Fibroblast of lung (primary cell): ENCODE results near the gene TP73.

Source experiments
- CTCF ChIP-seq, 2 donors: IDR thresholded peaks in 1 of 2; conservative IDR thresholded peaks in 1 of 2; 1 replicate in 1 of 2; 2 replicates in 1 of 2; pipeline ENCODE4 v1.5.1; 2011 to 2012; ENCODE audit warnings: low read length in 2 of 2, control low read depth in 1 of 2, inconsistent platforms in 1 of 2, low read depth in 1 of 2, mild to moderate bottlenecking in 1 of 2
- EZH2 ChIP-seq: IDR thresholded peaks from 2 replicates; pipeline ENCODE4 v1.5.1; 2012; ENCODE audit warnings: low read length, control low read depth, mild to moderate bottlenecking; ENCODE audit errors: missing control alignments

- TF ChIP-seq CTCF (conservative IDR thresholded peaks at IDR 0.05 in 1 of 2, IDR thresholded peaks at IDR 0.05 in 1 of 2; ENCODE audit: low read depth in 1 of 2, low read length in 2 of 2) (no peak), EZH2 (no peak)
Measured at GRCh38 chr1:3706651-3707297, 54.5 kb downstream of the TP73 start.
